Thyroid gland (tissue), 4 donors: Measurements from ENCODE around the gene DNAJC8. TPM values are rescaled to one million over a fixed set of nuclear protein-coding genes. Genes with fewer than 3 reads are reported as not detected.

ENCODE experiments used
- DNase-seq, 2 donors: peaks; one replicate each; pipeline ENCODE4 v3.0.0-alpha.2; 2019
- H3K27ac ChIP-seq, 3 donors: fragments of 200-600 bp; sonication (generic); 1 replicate in 2 of 3; 2 replicates in 1 of 3; pipeline ENCODE4 v1.5.1; 2016 to 2019; ENCODE audit warnings: mild to moderate bottlenecking in 1 of 3, moderate library complexity in 1 of 3
- H3K27me3 ChIP-seq: fragments of 200-600 bp; sonication (generic); one replicate; pipeline ENCODE4 v1.5.1; 2019
- H3K36me3 ChIP-seq, 2 donors: fragments of 200-600 bp; sonication (generic); one replicate each; pipeline ENCODE4 v1.5.1; 2016 to 2019
- H3K4me1 ChIP-seq, 2 donors: fragments of 200-600 bp; sonication (generic); one replicate each; pipeline ENCODE4 v1.5.1; 2017 to 2019
- H3K4me3 ChIP-seq, 3 donors: fragments of 200-600 bp; sonication (generic); replicated peaks in 1 of 3; 1 replicate in 2 of 3; 2 replicates in 1 of 3; pipeline ENCODE4 v1.5.1; 2016; ENCODE audit warnings: mild to moderate bottlenecking in 1 of 3
- H3K9me3 ChIP-seq: fragments of 200-600 bp; sonication (generic); one replicate; pipeline ENCODE4 v1.5.1; 2017
- POLR2A ChIP-seq, 2 donors: fragments of 450-650 bp; IDR thresholded peaks; one replicate each; pipeline ENCODE4 v1.6.1; 2017; ENCODE audit warnings: antibody characterized with exemption in 2 of 2, mild to moderate bottlenecking in 2 of 2, moderate library complexity in 1 of 2
- WGBS, 2 donors: methylation state at CpG; one replicate each; pipeline ENCODE4 v1.1.5; 2017; 5-methylcytosine and 5-hydroxymethylcytosine counted together
- intact Hi-C: fragments of 100-400 bp; cut with DNase I; formaldehyde crosslinking; loops from one replicate; pipeline ENCODE4 v1.15.1; 2023
- total RNA-seq, 4 donors: library from RNA; depleted of rRNA; stranded (reverse); fragments of >200 nt; gene quantifications; one replicate each; pipeline ENCODE4 v1.2.3, GENCODE V29; 2016
- TF ChIP-seq, protein P1 (sequence below), 6 experiments: fragments of 200-600 bp in 3 of 6; fragments of 450-650 bp in 3 of 6; sonication (generic) in 3 of 6; IDR thresholded peaks; one replicate each; pipeline ENCODE4 v1.5.1; 2016 to 2019; ENCODE audit warnings: antibody characterized with exemption in 6 of 6, mild to moderate bottlenecking in 2 of 6, inconsistent platforms in 1 of 6, moderate library complexity in 1 of 6

The DNAJC8 gene
- total RNA-seq, 4 donors from 2014 or later, result 59.5 to 76.7 (median 62.5) TPM

DNA sequence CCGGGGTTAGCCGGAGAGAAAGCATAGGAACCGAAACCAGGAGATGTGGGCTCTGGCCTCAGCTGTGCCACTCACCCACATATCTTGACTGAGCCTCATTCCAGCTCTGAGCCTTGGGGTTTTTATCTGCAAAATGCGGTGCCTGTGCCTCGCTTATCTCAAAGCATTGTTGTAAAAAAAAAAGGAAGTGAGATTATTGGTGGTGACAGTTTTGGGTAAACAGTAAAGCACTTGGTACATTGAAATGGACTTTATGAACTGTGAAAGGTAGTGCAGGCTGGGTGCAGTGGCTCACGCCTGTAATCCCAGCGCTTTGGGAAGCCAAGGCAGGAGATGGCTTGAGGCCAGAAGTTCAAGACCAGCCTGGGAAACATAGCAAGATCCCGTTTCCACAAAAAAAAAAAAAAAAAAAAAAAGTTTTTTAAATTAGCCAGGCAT is 60.1 kb downstream of the DNAJC8 start:
- Histone ChIP-seq H3K4me3 (no peak overlapping the region), H3K9me3 (no peaks in the 10 kb centered on the region), H3K36me3 (no peaks in the 10 kb centered on the region), H3K27ac (peak overlapping the region; percentile 81 to 91 (median 85)), H3K4me1 (peaks cover 50 to 61% of the 10 kb centered on the region in 2 donors), H3K27me3 (no peaks in the 10 kb centered on the region)
- 61 to 76% methylated on average over 8 of the region's 8 CpGs for WGBS, 2 donors
- no peak for DNase-seq
- TF ChIP-seq, protein P1, sequence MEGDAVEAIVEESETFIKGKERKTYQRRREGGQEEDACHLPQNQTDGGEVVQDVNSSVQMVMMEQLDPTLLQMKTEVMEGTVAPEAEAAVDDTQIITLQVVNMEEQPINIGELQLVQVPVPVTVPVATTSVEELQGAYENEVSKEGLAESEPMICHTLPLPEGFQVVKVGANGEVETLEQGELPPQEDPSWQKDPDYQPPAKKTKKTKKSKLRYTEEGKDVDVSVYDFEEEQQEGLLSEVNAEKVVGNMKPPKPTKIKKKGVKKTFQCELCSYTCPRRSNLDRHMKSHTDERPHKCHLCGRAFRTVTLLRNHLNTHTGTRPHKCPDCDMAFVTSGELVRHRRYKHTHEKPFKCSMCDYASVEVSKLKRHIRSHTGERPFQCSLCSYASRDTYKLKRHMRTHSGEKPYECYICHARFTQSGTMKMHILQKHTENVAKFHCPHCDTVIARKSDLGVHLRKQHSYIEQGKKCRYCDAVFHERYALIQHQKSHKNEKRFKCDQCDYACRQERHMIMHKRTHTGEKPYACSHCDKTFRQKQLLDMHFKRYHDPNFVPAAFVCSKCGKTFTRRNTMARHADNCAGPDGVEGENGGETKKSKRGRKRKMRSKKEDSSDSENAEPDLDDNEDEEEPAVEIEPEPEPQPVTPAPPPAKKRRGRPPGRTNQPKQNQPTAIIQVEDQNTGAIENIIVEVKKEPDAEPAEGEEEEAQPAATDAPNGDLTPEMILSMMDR (IDR thresholded peaks at IDR 0.05), result no peak
- TF ChIP-seq POLR2A (IDR thresholded peaks at IDR 0.05), result no peak
- intact Hi-C loops, result no loop called here

DNA sequence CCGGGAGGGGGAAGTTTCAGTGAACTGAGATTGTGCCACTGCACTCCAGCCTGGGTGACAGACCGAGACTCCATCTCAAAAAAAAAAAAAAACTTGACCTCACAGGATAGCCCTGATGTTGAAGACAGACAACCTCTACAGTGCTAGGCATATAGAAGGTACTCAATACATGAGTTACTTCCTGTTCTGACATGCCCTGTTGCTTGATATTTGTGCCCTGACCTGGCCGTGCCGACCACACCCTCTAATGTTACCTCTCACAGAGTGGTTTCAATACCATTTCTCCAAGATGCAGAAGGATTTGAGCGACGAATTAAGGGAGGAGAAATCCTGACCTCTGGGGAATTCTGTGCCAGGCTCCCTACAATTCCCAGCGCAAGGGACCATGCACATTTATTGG is 61.6 kb downstream of the DNAJC8 start:
- WGBS, 2 donors, result 90 to 91% methylated on average over 7 of the region's 7 CpGs
- no peak for TF ChIP-seq POLR2A (IDR thresholded peaks at IDR 0.05)
- TF ChIP-seq, protein P1 (IDR thresholded peaks at IDR 0.05), result no peak
- Histone ChIP-seq H3K9me3 (no peaks in the 10 kb centered on the region), H3K27ac (no peak overlapping the region), H3K4me3 (no peak overlapping the region), H3K27me3 (no peaks in the 10 kb centered on the region), H3K36me3 (no peaks in the 10 kb centered on the region), H3K4me1 (peaks cover 37 to 51% of the 10 kb centered on the region in 2 donors)
- no peak for DNase-seq
- intact Hi-C loops, result no loop called here

DNA sequence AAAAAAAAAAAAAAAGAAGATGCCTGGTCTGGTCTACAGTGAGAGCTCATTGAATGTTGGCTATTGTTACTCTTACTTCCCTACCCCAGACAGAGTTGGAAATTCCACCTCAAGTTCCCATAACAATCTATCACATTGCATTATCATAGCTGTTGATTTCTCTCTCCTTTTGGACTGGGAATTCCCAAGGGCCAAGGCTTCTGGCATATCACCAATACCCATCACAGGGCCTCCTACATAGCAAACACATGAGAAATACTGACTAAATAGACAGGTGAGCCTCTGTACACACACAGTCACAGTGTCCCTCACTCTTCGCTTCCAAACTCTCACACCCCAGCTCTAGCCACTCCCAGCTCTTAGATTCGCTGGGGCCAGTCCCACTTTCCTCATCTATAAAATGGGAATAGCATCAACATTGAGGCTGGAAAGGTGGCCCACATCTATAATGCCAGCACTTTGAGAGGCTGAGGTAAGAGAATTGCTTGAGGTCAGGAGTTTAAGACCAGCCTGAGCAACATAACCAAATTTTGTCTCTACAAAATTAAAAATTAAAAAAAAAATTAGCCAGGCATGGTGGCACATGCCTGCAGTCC is 62.7 kb downstream of the DNAJC8 start:
- H3K9me3 ChIP-seq, result no peaks in the 10 kb centered on the region
- no peak overlapping the region for H3K4me3 ChIP-seq
- peaks cover 28 to 40% of the 10 kb centered on the region in 2 donors for H3K4me1 ChIP-seq
- H3K27ac ChIP-seq, result no peak overlapping the region
- intact Hi-C loops, result no loop called here
- DNase-seq, result no peak
- H3K27me3 ChIP-seq, result no peaks in the 10 kb centered on the region
- WGBS, 2 donors, result 95 to 100% methylated on average over 2 of the region's 2 CpGs
- no peaks in the 10 kb centered on the region for H3K36me3 ChIP-seq
- TF ChIP-seq, protein P1 (IDR thresholded peaks at IDR 0.05), result no peak
- no peak for TF ChIP-seq POLR2A (IDR thresholded peaks at IDR 0.05)

DNA sequence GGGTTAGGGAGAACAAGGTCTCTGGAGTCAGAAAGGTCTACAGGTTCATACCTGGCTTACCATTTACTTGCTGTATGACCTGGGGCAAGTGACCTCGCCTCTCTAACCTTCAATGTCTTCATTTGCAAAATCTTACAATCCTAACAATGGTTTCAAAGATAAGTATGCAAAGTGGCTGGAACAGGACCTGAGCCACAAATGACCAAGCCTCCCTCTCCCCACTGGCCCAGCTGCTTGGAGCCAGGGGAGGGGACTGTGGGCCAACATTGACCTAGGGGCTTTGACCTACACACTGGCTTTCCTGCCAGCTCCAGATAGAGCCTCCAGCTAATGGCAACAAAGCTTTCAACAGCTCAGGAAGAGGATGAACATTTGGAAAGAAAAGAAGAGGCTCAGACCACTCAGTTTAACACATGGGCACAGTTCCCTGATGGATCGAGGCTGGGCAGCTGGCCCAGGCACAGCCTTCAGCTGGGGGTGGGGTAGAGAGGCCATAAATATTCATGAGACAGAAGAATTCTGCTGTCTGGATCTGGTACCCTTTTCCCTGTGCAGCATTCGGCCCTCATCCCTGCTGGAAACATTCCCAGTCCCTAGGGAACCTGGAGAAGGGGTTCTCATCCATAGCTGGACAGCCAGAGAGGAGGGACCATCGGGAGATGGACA is 69.2 kb downstream of the DNAJC8 start:
- no peak for TF ChIP-seq POLR2A (IDR thresholded peaks at IDR 0.05)
- TF ChIP-seq, protein P1 (IDR thresholded peaks at IDR 0.05), result no peak
- peak in 1 of 2 donors; percentile 43 for DNase-seq
- no peak overlapping the region for H3K4me3 ChIP-seq
- WGBS, 2 donors, result 50 to 53% methylated on average over 4 of the region's 4 CpGs
- no peaks in the 10 kb centered on the region for H3K36me3 ChIP-seq
- peaks cover 8 to 16% of the 10 kb centered on the region in 2 donors for H3K4me1 ChIP-seq
- H3K27ac ChIP-seq, result peak overlapping the region in 1 of 3 donors; percentile 28
- no peaks in the 10 kb centered on the region for H3K27me3 ChIP-seq
- intact Hi-C loops, result no loop called here
- no peaks in the 10 kb centered on the region for H3K9me3 ChIP-seq

DNA sequence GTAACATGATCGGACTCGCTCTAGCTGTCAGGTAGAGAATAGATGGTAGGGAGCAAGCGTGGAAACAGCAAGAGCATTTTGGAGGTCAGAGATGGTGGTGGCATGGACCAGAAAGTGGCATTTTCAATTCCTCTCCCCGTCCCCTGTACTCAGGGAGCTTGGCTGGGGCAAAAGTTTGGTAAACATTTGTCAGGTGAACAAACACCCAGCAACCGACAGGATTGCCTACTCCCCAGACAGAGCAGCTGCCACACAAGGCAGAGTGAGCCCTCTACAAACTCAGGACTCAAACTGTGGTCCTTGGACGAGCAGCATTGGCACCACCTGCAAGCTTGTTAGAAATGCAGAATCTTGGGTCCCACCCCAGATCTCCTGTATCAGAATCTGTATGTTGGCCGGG is 70.7 kb downstream of the DNAJC8 start:
- 91 to 96% methylated on average over 6 to 7 of the region's 7 CpGs for WGBS, 2 donors
- no peaks in the 10 kb centered on the region for H3K9me3 ChIP-seq
- no peaks in the 10 kb centered on the region for H3K27me3 ChIP-seq
- no peak overlapping the region for H3K27ac ChIP-seq
- H3K4me1 ChIP-seq, result peaks cover 8 to 16% of the 10 kb centered on the region in 2 donors
- no peak for TF ChIP-seq POLR2A (IDR thresholded peaks at IDR 0.05)
- TF ChIP-seq, protein P1 (IDR thresholded peaks at IDR 0.05), result no peak
- no peaks in the 10 kb centered on the region for H3K36me3 ChIP-seq
- DNase-seq, result no peak
- intact Hi-C loops, result no loop called here
- H3K4me3 ChIP-seq, result no peak overlapping the region
